MM.1S (cell line): ENCODE measurements around the gene CYP2J2.
"Not testable (repeated sequence)": the region's sequence is repeated elsewhere in the genome, so short reads cannot be mapped to it uniquely, and the experiment has no call there.

Source experiments
- DNase-seq: peaks from one replicate; pipeline ENCODE4 v3.0.0-alpha.2; 2015
- H2AFZ ChIP-seq: fragments of 300-600 bp; sonication (generic); 2 replicates; pipeline ENCODE4 v1.6.0; 2016; ENCODE audit warnings: antibody characterized with exemption, low read length
- H3F3A ChIP-seq: fragments of 300-600 bp; sonication (generic); 2 replicates; pipeline ENCODE4 v1.6.1; 2016; ENCODE audit warnings: mild to moderate bottlenecking, antibody characterized with exemption, low read length, moderate library complexity, mixed read lengths; ENCODE audit not compliant: insufficient read depth
- H3K27ac ChIP-seq: fragments of 300-600 bp; sonication (generic); 2 replicates; pipeline ENCODE4 v1.5.1; 2016; ENCODE audit warnings: mild to moderate bottlenecking, low read length
- H3K27me3 ChIP-seq: fragments of 300-600 bp; sonication (generic); replicated peaks from 2 replicates; pipeline ENCODE4 v1.6.0; 2016; ENCODE audit warnings: low read length; ENCODE audit not compliant: insufficient read depth
- H3K36me3 ChIP-seq: fragments of 300-600 bp; sonication (generic); replicated peaks from 2 replicates; pipeline ENCODE4 v1.6.1; 2016; ENCODE audit warnings: mild to moderate bottlenecking, low read length, mixed read lengths; ENCODE audit not compliant: insufficient read depth
- H3K4me1 ChIP-seq: fragments of 300-600 bp; sonication (generic); 2 replicates; pipeline ENCODE4 v1.6.1; 2016; ENCODE audit warnings: low read length, mixed read lengths
- H3K4me2 ChIP-seq: fragments of 300-600 bp; sonication (generic); 2 replicates; pipeline ENCODE4 v1.6.0; 2016; ENCODE audit warnings: low read depth, low read length
- H3K4me3 ChIP-seq: fragments of 300-600 bp; sonication (generic); 2 replicates; pipeline ENCODE4 v1.5.1; 2016; ENCODE audit warnings: low read length, mixed read lengths
- H3K79me2 ChIP-seq: fragments of 300-600 bp; sonication (generic); 2 replicates; pipeline ENCODE4 v1.6.1; 2016; ENCODE audit warnings: mixed run types, low read length, mixed read lengths
- H3K9ac ChIP-seq: fragments of 300-600 bp; sonication (generic); 2 replicates; pipeline ENCODE4 v1.6.1; 2016; ENCODE audit warnings: low read length, mixed read lengths
- H3K9me2 ChIP-seq: fragments of 300-600 bp; sonication (generic); replicated peaks from 2 replicates; pipeline ENCODE4 v1.6.1; 2016; ENCODE audit warnings: mild to moderate bottlenecking, low read length, mixed read lengths; ENCODE audit not compliant: insufficient read depth
- H3K9me3 ChIP-seq: fragments of 300-600 bp; sonication (generic); replicated peaks from 2 replicates; pipeline ENCODE4 v1.6.1; 2016; ENCODE audit warnings: mild to moderate bottlenecking, low read length, mixed read lengths; ENCODE audit not compliant: insufficient read depth
- H4K20me1 ChIP-seq: fragments of 300-600 bp; sonication (generic); 2 replicates; pipeline ENCODE4 v1.6.1; 2016; ENCODE audit warnings: mild to moderate bottlenecking, low read length, moderate library complexity, mixed read lengths; ENCODE audit not compliant: insufficient read depth
- CTCF ChIP-seq: fragments of 300-600 bp; sonication (generic); IDR thresholded peaks from 2 replicates; pipeline ENCODE4 v1.5.1; 2016; ENCODE audit warnings: antibody characterized with exemption, low read length, mixed read lengths
- EZH2 ChIP-seq: fragments of 300-600 bp; sonication (generic); optimal IDR thresholded peaks from 2 replicates; pipeline ENCODE3; 2017; ENCODE audit warnings: low read depth, mild to moderate bottlenecking, antibody characterized with exemption, low read length, mixed read lengths
- EZH2phosphoT487 ChIP-seq: fragments of 300-600 bp; sonication (generic); IDR thresholded peaks from 2 replicates; pipeline ENCODE4 v1.6.1; 2018; ENCODE audit warnings: antibody characterized with exemption, low read length

CYP2J2 gene

GRCh38 chr1:59857679-59858354 lies 68.8 kb downstream of the CYP2J2 start:
- Histone ChIP-seq H3K79me2 (no peaks in the 10 kb centered on the region), H3K36me3 (no peaks in the 10 kb centered on the region; the same call in 1 of the 2 replicates), H3K4me1 (no peaks in the 10 kb centered on the region), H3K27me3 (no peaks in the 10 kb centered on the region), H3F3A (no peaks in the 10 kb centered on the region), H3K4me2 (no peak overlapping the region), H3K27ac (no peak overlapping the region), H3K9me2 (no peaks in the 10 kb centered on the region), H3K9ac (no peak overlapping the region), H2AFZ (no peak overlapping the region), H4K20me1 (no peaks in the 10 kb centered on the region), H3K4me3 (no peak overlapping the region), H3K9me3 (no peaks in the 10 kb centered on the region)
- TF ChIP-seq CTCF (no peak), EZH2phosphoT487 (no peak), EZH2 (no peak)
- no peak for DNase-seq

- H2AFZ ChIP-seq: no peak overlapping the region
- DNase-seq: no peak
- TF ChIP-seq EZH2 (no peak), CTCF (no peak), EZH2phosphoT487 (no peak)
- H3K36me3 ChIP-seq: no peaks in the 10 kb centered on the region; the same call in 1 of the 2 replicates
- no peaks in the 10 kb centered on the region for H3K27me3 ChIP-seq
- no peak overlapping the region for H3K27ac ChIP-seq
- H3K4me3 ChIP-seq: no peak overlapping the region
- no peaks in the 10 kb centered on the region for H3K9me3 ChIP-seq
- H3K4me2 ChIP-seq: no peak overlapping the region
- no peaks in the 10 kb centered on the region for H3K4me1 ChIP-seq
- H3F3A ChIP-seq: no peaks in the 10 kb centered on the region
- H4K20me1 ChIP-seq: no peaks in the 10 kb centered on the region
- no peaks in the 10 kb centered on the region for H3K9me2 ChIP-seq
- no peaks in the 10 kb centered on the region for H3K79me2 ChIP-seq
- H3K9ac ChIP-seq: no peak overlapping the region
These were observed 69.7 kb downstream of the CYP2J2 start for GRCh38 chr1:59856725-59857338.

GRCh38 chr1:59855297-59855696 lies 71.3 kb downstream of the CYP2J2 start:
- H3K36me3 ChIP-seq, H3K79me2 ChIP-seq, H3K27ac ChIP-seq, DNase-seq, H3K9me2 ChIP-seq, H3K27me3 ChIP-seq, H3K9me3 ChIP-seq, H2AFZ ChIP-seq, H3K4me2 ChIP-seq, H3K4me3 ChIP-seq, H4K20me1 ChIP-seq, H3K9ac ChIP-seq, H3F3A ChIP-seq, H3K4me1 ChIP-seq: not testable (repeated sequence)

GRCh38 chr1:59852117-59852516 lies 74.5 kb downstream of the CYP2J2 start:
- no peaks in the 10 kb centered on the region for H3K9me2 ChIP-seq
- no peak overlapping the region for H3K4me3 ChIP-seq
- H3K27me3 ChIP-seq: no peaks in the 10 kb centered on the region
- no peaks in the 10 kb centered on the region for H4K20me1 ChIP-seq
- no peaks in the 10 kb centered on the region for H3K9me3 ChIP-seq
- no peak overlapping the region for H2AFZ ChIP-seq
- no peak for DNase-seq
- TF ChIP-seq CTCF: no peak
- TF ChIP-seq EZH2: no peak
- TF ChIP-seq EZH2phosphoT487: no peak
- H3K9ac ChIP-seq: no peak overlapping the region
- H3K4me2 ChIP-seq: no peak overlapping the region
- no peaks in the 10 kb centered on the region for H3K4me1 ChIP-seq
- H3K36me3 ChIP-seq: no peaks in the 10 kb centered on the region
- H3F3A ChIP-seq: no peaks in the 10 kb centered on the region
- no peaks in the 10 kb centered on the region for H3K79me2 ChIP-seq
- no peak overlapping the region for H3K27ac ChIP-seq
